BE2C (cell line): ENCODE results near the gene TCEANC2.

Experiments
- DNase-seq: peaks from one replicate; pipeline ENCODE4 v3.0.0-alpha.2; 2020
- H3K27me3 ChIP-seq: fragments of 250-450 bp; sonication (Bioruptor Pico); 2 replicates; pipeline ENCODE4 v1.5.1; 2020; ENCODE audit warnings: mild to moderate bottlenecking
- H3K36me3 ChIP-seq: fragments of 250-450 bp; sonication (Bioruptor Pico); 2 replicates; pipeline ENCODE4 v1.5.1; 2020; ENCODE audit warnings: mild to moderate bottlenecking
- H3K4me1 ChIP-seq: fragments of 250-450 bp; sonication (Bioruptor Pico); 2 replicates; pipeline ENCODE4 v1.5.1; 2020
- H3K4me3 ChIP-seq: 2 replicates; pipeline ENCODE4 v1.5.1; 2011; ENCODE audit warnings: low read depth, low read length
- H3K9me3 ChIP-seq: fragments of 250-450 bp; sonication (Bioruptor Pico); 2 replicates; pipeline ENCODE4 v1.5.1; 2020
- CTCF ChIP-seq: IDR thresholded peaks from 2 replicates; pipeline ENCODE4 v1.5.1; 2012; ENCODE audit warnings: mild to moderate bottlenecking, low read depth, low read length

Gene TCEANC2

GRCh38 chr1:54125386-54126070 lies 72.1 kb downstream of the TCEANC2 start:
- Histone ChIP-seq H3K36me3 (no peaks in the 10 kb centered on the region), H3K27me3 (no peaks in the 10 kb centered on the region), H3K9me3 (no peaks in the 10 kb centered on the region), H3K4me3 (no peak overlapping the region), H3K4me1 (no peaks in the 10 kb centered on the region)
- peak; percentile 10; the same call in 1 of the 2 replicates for TF ChIP-seq CTCF
- DNase-seq: no peak

- Histone ChIP-seq H3K9me3 (no peaks in the 10 kb centered on the region), H3K27me3 (no peaks in the 10 kb centered on the region), H3K36me3 (no peaks in the 10 kb centered on the region), H3K4me3 (no peak overlapping the region), H3K4me1 (no peaks in the 10 kb centered on the region)
- no peak for TF ChIP-seq CTCF
- DNase-seq: no peak
These were observed 72.9 kb downstream of the TCEANC2 start for GRCh38 chr1:54126271-54126815.

GRCh38 chr1:54127594-54128300 lies 74.3 kb downstream of the TCEANC2 start:
- no peaks in the 10 kb centered on the region for H3K27me3 ChIP-seq
- H3K36me3 ChIP-seq: no peaks in the 10 kb centered on the region
- H3K4me1 ChIP-seq: no peaks in the 10 kb centered on the region
- no peak for TF ChIP-seq CTCF
- no peak overlapping the region for H3K4me3 ChIP-seq
- no peaks in the 10 kb centered on the region for H3K9me3 ChIP-seq
- DNase-seq: no peak

GRCh38 chr1:54129858-54130257 lies 76.5 kb downstream of the TCEANC2 start:
- no peaks in the 10 kb centered on the region for H3K36me3 ChIP-seq
- H3K27me3 ChIP-seq: no peaks in the 10 kb centered on the region
- no peak for DNase-seq
- no peak overlapping the region for H3K4me3 ChIP-seq
- no peaks in the 10 kb centered on the region for H3K4me1 ChIP-seq
- no peaks in the 10 kb centered on the region for H3K9me3 ChIP-seq
- TF ChIP-seq CTCF: no peak

- Histone ChIP-seq H3K4me1 (no peaks in the 10 kb centered on the region), H3K9me3 (no peaks in the 10 kb centered on the region), H3K36me3 (no peaks in the 10 kb centered on the region), H3K4me3 (no peak overlapping the region), H3K27me3 (no peaks in the 10 kb centered on the region)
- TF ChIP-seq CTCF: no peak
- DNase-seq: no peak
These were observed 78.0 kb downstream of the TCEANC2 start for GRCh38 chr1:54131419-54131818.

GRCh38 chr1:54132495-54132894 lies 79.1 kb downstream of the TCEANC2 start:
- Histone ChIP-seq H3K4me3 (no peak overlapping the region), H3K4me1 (no peaks in the 10 kb centered on the region), H3K36me3 (no peaks in the 10 kb centered on the region), H3K27me3 (no peaks in the 10 kb centered on the region), H3K9me3 (no peaks in the 10 kb centered on the region)
- TF ChIP-seq CTCF: no peak
- no peak for DNase-seq
